H9 (cell line): ENCODE measurements around the gene DNAJC24. TPM values are rescaled to one million over a fixed set of nuclear protein-coding genes. Genes with fewer than 3 reads are reported as not detected.
A peak's percentile ranks its signal among the peaks of the same experiment; 100 is the strongest.

Experiments used
- DNase-seq: peaks from one replicate; pipeline ENCODE4 v3.0.0-alpha.2; 2017
- H2AFZ ChIP-seq: one replicate; pipeline ENCODE4 v1.6.1; 2013; ENCODE audit warnings: mild to moderate bottlenecking, low read length, control low read depth, moderate library complexity
- H2AK5ac ChIP-seq: 2 replicates; pipeline ENCODE4 v1.6.1; 2013; ENCODE audit warnings: low read length, control low read depth, mixed read lengths; ENCODE audit not compliant: insufficient read length
- H2BK120ac ChIP-seq: one replicate; pipeline ENCODE4 v1.6.1; 2013; ENCODE audit warnings: low read depth, mild to moderate bottlenecking, low read length, control low read depth, inconsistent platforms; ENCODE audit not compliant: poor library complexity, severe bottlenecking
- H2BK12ac ChIP-seq: 2 replicates; pipeline ENCODE4 v1.6.1; 2013; ENCODE audit warnings: low read length, control low read depth, mixed read lengths, low read depth; ENCODE audit not compliant: insufficient read length
- H2BK15ac ChIP-seq: 2 replicates; pipeline ENCODE4 v1.6.1; 2013; ENCODE audit warnings: low read depth, low read length, control low read depth
- H2BK20ac ChIP-seq: one replicate; pipeline ENCODE4 v1.6.1; 2013; ENCODE audit warnings: low read depth, mild to moderate bottlenecking, low read length, control low read depth, inconsistent platforms; ENCODE audit not compliant: poor library complexity, severe bottlenecking
- H2BK5ac ChIP-seq: 2 replicates; pipeline ENCODE4 v1.6.1; 2013; ENCODE audit warnings: low read length, control low read depth, mixed read lengths; ENCODE audit not compliant: insufficient read length
- H3K14ac ChIP-seq: 2 replicates; pipeline ENCODE4 v1.6.1; 2013; ENCODE audit warnings: low read length, control low read depth; ENCODE audit not compliant: insufficient read depth
- H3K18ac ChIP-seq: 2 replicates; pipeline ENCODE4 v1.6.1; 2013; ENCODE audit warnings: low read depth, mild to moderate bottlenecking, mixed read lengths, low read length, control low read depth; ENCODE audit not compliant: insufficient read length
- H3K23ac ChIP-seq: 2 replicates; pipeline ENCODE4 v1.6.1; 2013; ENCODE audit warnings: low read length, control low read depth, mixed read lengths, low read depth; ENCODE audit not compliant: insufficient read length
- H3K23me2 ChIP-seq: 2 replicates; pipeline ENCODE4 v1.6.1; 2013; ENCODE audit warnings: low read depth, mild to moderate bottlenecking, mixed read lengths, low read length, control low read depth; ENCODE audit not compliant: insufficient read length, poor library complexity, severe bottlenecking
- H3K27ac ChIP-seq: 2 replicates; pipeline ENCODE4 v1.5.1; 2013; ENCODE audit warnings: low read length, control low read depth, mixed read lengths, low read depth; ENCODE audit not compliant: insufficient read length
- H3K27me3 ChIP-seq: 2 replicates; pipeline ENCODE4 v1.6.1; 2013; ENCODE audit warnings: low read length, control low read depth, inconsistent platforms; ENCODE audit not compliant: insufficient read depth
- H3K4ac ChIP-seq: 2 replicates; pipeline ENCODE4 v1.6.1; 2013; ENCODE audit warnings: low read depth, mild to moderate bottlenecking, control low read depth, inconsistent platforms, low read length, moderate library complexity
- H3K4me1 ChIP-seq: 2 replicates; pipeline ENCODE4 v1.6.1; 2013; ENCODE audit warnings: low read length, control low read depth, inconsistent platforms; ENCODE audit not compliant: insufficient read depth
- H3K4me2 ChIP-seq: 2 replicates; pipeline ENCODE4 v1.6.1; 2013; ENCODE audit warnings: low read length, control low read depth, mixed read lengths; ENCODE audit not compliant: insufficient read length, insufficient read depth
- H3K56ac ChIP-seq: 2 replicates; pipeline ENCODE4 v1.6.1; 2013; ENCODE audit warnings: low read depth, mild to moderate bottlenecking, mixed read lengths, low read length, control low read depth; ENCODE audit not compliant: insufficient read length
- H3K79me1 ChIP-seq: 2 replicates; pipeline ENCODE4 v1.6.1; 2013; ENCODE audit warnings: low read depth, mild to moderate bottlenecking, moderate library complexity, low read length, control low read depth, inconsistent platforms; ENCODE audit not compliant: insufficient read depth, poor library complexity, severe bottlenecking
- H3K79me2 ChIP-seq: 2 replicates; pipeline ENCODE4 v1.6.1; 2013; ENCODE audit warnings: low read length, control low read depth, inconsistent platforms; ENCODE audit not compliant: insufficient read depth
- H3K9ac ChIP-seq: 2 replicates; pipeline ENCODE4 v1.6.1; 2013; ENCODE audit warnings: low read length, control low read depth, mixed read lengths; ENCODE audit not compliant: insufficient read length; ENCODE audit errors: extremely low read depth
- H3K9me3 ChIP-seq: one replicate; pipeline ENCODE4 v1.6.1; 2013; ENCODE audit warnings: low read depth, low read length, inconsistent platforms; ENCODE audit not compliant: control insufficient read depth
- H3T11ph ChIP-seq: one replicate; pipeline ENCODE4 v1.6.1; 2013; ENCODE audit warnings: mild to moderate bottlenecking, low read length, control low read depth, inconsistent platforms
- H4K20me1 ChIP-seq: one replicate; pipeline ENCODE4 v1.6.1; 2013; ENCODE audit not compliant: control insufficient read depth, insufficient read length, insufficient read depth
- H4K5ac ChIP-seq: 2 replicates; pipeline ENCODE4 v1.6.1; 2013; ENCODE audit warnings: low read depth, mild to moderate bottlenecking, mixed read lengths, low read length, control low read depth; ENCODE audit not compliant: insufficient read length
- H4K8ac ChIP-seq: replicated peaks from 2 replicates; pipeline ENCODE4 v1.6.1; 2013; ENCODE audit warnings: low read length, control low read depth, mixed read lengths, low read depth; ENCODE audit not compliant: insufficient read length
- H4K91ac ChIP-seq: 2 replicates; pipeline ENCODE4 v1.6.1; 2013; ENCODE audit warnings: low read depth, mild to moderate bottlenecking, moderate library complexity, mixed read lengths, low read length, control low read depth; ENCODE audit not compliant: insufficient read length
- H3K27ac Mint-ChIP-seq, 3 experiments: 2 replicates in 2 of 3; 3 replicates in 1 of 3; pipeline ENCODE4 v1.8.0; 2020 to 2021; ENCODE audit warnings: mixed read lengths in 3 of 3, mild to moderate bottlenecking in 1 of 3, moderate library complexity in 1 of 3
- H3K27me3 Mint-ChIP-seq: 2 replicates; pipeline ENCODE4 v1.8.0; 2021; ENCODE audit warnings: low read depth, mild to moderate bottlenecking, moderate library complexity, mixed read lengths
- H3K36me3 Mint-ChIP-seq, 3 experiments: 2 replicates in 2 of 3; 3 replicates in 1 of 3; pipeline ENCODE4 v1.8.0; 2020 to 2021; ENCODE audit warnings: low read depth in 3 of 3, mixed read lengths in 3 of 3; ENCODE audit not compliant: insufficient read depth in 1 of 3
- H3K4me1 Mint-ChIP-seq, 2 experiments: 2 replicates each; pipeline ENCODE4 v1.8.0; 2020; ENCODE audit warnings: mixed read lengths in 2 of 2
- H3K4me3 Mint-ChIP-seq, 2 experiments: 2 replicates in 1 of 2; 3 replicates in 1 of 2; pipeline ENCODE4 v1.8.0; 2020 to 2021; ENCODE audit warnings: mild to moderate bottlenecking in 2 of 2, mixed read lengths in 2 of 2, moderate library complexity in 1 of 2
- H3K9me3 Mint-ChIP-seq, 2 experiments: 2 replicates in 1 of 2; 3 replicates in 1 of 2; pipeline ENCODE4 v1.8.0; 2020; ENCODE audit warnings: mild to moderate bottlenecking in 2 of 2, mixed read lengths in 2 of 2, moderate library complexity in 1 of 2
- CTCF ChIP-seq: fragments of 200-600 bp; sonication (generic); conservative IDR thresholded peaks from 3 replicates; pipeline ENCODE4 v1.8.0; 2021; ENCODE audit warnings: antibody characterized with exemption, mild to moderate bottlenecking
- WGBS: extraction: QIAGEN DNeasy Blood & Tissue Kit; methylation state at CpG from one replicate; pipeline ENCODE4 v1.1.7; 2013; ENCODE audit warnings: missing lambda C conversion rate, low lambda C conversion rate, mixed read lengths; ENCODE audit not compliant: insufficient read length; ENCODE audit errors: extremely low coverage; 5-methylcytosine and 5-hydroxymethylcytosine counted together
- total RNA-seq: library from RNA; stranded (reverse); gene quantifications from 2 replicates; pipeline ENCODE4 v1.2.1, GENCODE V29; 2021

Gene DNAJC24
- total RNA-seq, 1 experiment from 2014 or later, result 16.7 TPM

- peaks cover 2 to 8% of the 10 kb centered on the region in 2 experiments; a peak in 3 of 4 replicates for H3K4me1 Mint-ChIP-seq
- Histone ChIP-seq H4K91ac (no peak overlapping the region), H2AFZ (no peak overlapping the region), H3T11ph (no peak overlapping the region), H3K9me3 (no peaks in the 10 kb centered on the region), H3K4me2 (no peak overlapping the region), H2BK20ac (no peak overlapping the region), H3K23ac (no peak overlapping the region), H3K9ac (no peak overlapping the region), H2BK5ac (no peak overlapping the region), H3K79me1 (no peaks in the 10 kb centered on the region), H2BK12ac (no peak overlapping the region), H3K27ac (no peak overlapping the region), H3K4ac (no peak overlapping the region), H3K56ac (no peak overlapping the region), H2AK5ac (no peak overlapping the region), H3K14ac (no peak overlapping the region), H4K5ac (no peak overlapping the region), H2BK15ac (no peak overlapping the region), H3K23me2 (no peaks in the 10 kb centered on the region), H3K27me3 (no peaks in the 10 kb centered on the region), H3K79me2 (no peaks in the 10 kb centered on the region), H2BK120ac (no peak overlapping the region), H3K4me1 (no peaks in the 10 kb centered on the region), H4K20me1 (no peaks in the 10 kb centered on the region), H4K8ac (no peak overlapping the region), H3K18ac (no peak overlapping the region)
- no peak for DNase-seq
- H3K9me3 Mint-ChIP-seq, result no peaks in the 10 kb centered on the region; a peak in 1 of 5 replicates
- H3K4me3 Mint-ChIP-seq, result no peak overlapping the region
- no peak for TF ChIP-seq CTCF
- no CpG with 5 or more reads among the region's 6 CpGs for WGBS
- H3K27me3 Mint-ChIP-seq, result no peaks in the 10 kb centered on the region
- peak overlapping the region in 1 of 3 experiments; percentile 89; a peak in 2 of 7 replicates for H3K27ac Mint-ChIP-seq
- peaks cover 0 to 6% (median 0%) of the 10 kb centered on the region in 3 experiments; a peak in 3 of 7 replicates for H3K36me3 Mint-ChIP-seq
These were observed 108.0 kb downstream of the DNAJC24 start for GRCh38 chr11:31477528-31478222.
